Measurements from ENCODE around the gene INS. TPM values are rescaled to one million over a fixed set of nuclear protein-coding genes. Genes with fewer than 3 reads are reported as not detected.

Gene INS
- total and polyA plus RNA-seq, 2 of the 8 experiments (the other 6 are each of a cell fraction or from before 2014, with no cell fraction given), result not detected

DNA sequence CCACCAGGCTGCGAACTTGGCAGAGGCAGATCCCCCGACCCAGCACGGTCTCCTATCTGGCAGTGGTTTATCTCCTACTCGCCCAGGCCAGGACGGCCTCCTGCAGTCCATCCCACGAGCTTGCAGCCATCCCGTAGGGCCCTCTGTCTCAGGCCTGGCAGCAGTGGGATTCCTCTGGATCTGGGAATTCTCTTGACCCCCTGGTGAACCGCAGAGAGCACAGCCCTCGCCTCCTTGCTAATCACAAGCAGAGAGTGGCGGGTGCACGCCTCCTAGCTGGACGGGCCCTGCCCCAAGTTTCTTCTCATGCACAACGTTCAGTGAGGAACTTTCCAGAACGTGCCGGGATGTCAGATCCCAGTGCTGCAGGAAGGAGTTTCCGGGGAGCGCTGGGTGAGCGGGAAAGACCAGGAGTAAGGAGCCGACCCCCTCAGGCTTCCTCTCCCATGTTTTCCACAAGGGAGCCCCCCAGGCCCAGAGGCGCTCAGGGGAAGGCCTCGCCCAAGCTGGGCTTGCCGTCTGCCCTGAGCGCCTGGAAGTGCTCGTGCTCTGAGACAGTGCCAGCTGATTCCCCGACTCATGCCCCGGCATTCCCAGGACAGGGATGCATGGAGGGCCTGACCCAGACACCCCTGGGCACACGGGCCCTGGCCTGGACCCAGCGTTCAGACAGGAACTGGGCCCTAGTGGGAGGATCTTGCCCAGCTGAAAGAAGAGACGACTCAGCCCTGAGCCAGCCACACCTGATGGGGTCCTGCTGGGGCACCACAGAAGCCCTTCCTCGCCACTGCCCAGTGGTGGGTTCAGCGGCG, 46.4 kb downstream of the INS start (continued):
- TF ChIP-seq CBX8 (IDR thresholded peaks at IDR 0.05; ENCODE audit: borderline replicate concordance, low read depth, low read length) (no peak), HDAC6 (IDR thresholded peaks at IDR 0.05; ENCODE audit: low read depth, low read length) (no peak), MAFK (IDR thresholded peaks at IDR 0.05; ENCODE audit: low read depth, low read length) (no peak), SP1 (IDR thresholded peaks at IDR 0.05; ENCODE audit: low read depth, low read length) (no peak), CREB1 (IDR thresholded peaks at IDR 0.05) (no peak)

All from H1 (cell line).